B cell (primary cell): ENCODE measurements around the gene RTN4RL2.

Experiments
- CTCF ChIP-seq: fragments of 200-600 bp; IDR thresholded peaks from one replicate; pipeline ENCODE4 v1.8.0; 2022; ENCODE audit warnings: antibody characterized with exemption, mild to moderate bottlenecking
- EZH2 ChIP-seq: IDR thresholded peaks from 2 replicates; pipeline ENCODE4 v1.6.1; 2012; ENCODE audit warnings: borderline replicate concordance, low read depth, mild to moderate bottlenecking, moderate library complexity, low read length; ENCODE audit not compliant: insufficient read depth, poor library complexity, severe bottlenecking

GRCh38 chr11:57521116-57521515 lies 60.8 kb downstream of the RTN4RL2 start:
- no peak for TF ChIP-seq CTCF
- TF ChIP-seq EZH2, result no peak
